K562 (cell line): ENCODE data around the gene HEY2. TPM values are rescaled to one million over a fixed set of nuclear protein-coding genes. Genes with fewer than 3 reads are reported as not detected.

Experiments
- ATAC-seq: fragments of 200-7000 bp; cut with Tn5 transposase; 3 replicates; pipeline ENCODE4 v1.9.1; 2020; ENCODE audit warnings: moderate library complexity
- BruUV-seq: library from RNA; stranded (reverse); fragments of 400-500 nt; replicated peaks from 2 replicates; lab custom pipeline; 2021; lab: Mats Ljungman, UMichigan
- CTCF ChIA-PET: fragments of 300-600 bp; formaldehyde crosslinking; extraction: SDS; loops from one replicate; lab custom pipeline; 2021; ENCODE audit warnings: low intra/inter-chr PET ratio; lab: Yijun Ruan, JAX
- POLR2A ChIA-PET: fragments of 300-600, 350-650 bp; sonication (Branson Sonifier 250); formaldehyde crosslinking; extraction: SDS; loops from one replicate; lab custom pipeline; 2021; ENCODE audit warnings: antibody characterized with exemption, inconsistent platforms; lab: Yijun Ruan, JAX
- DNase-seq, 4 experiments: peaks; one replicate each; pipeline versions ENCODE4 v3.0.0 to v3.0.0-alpha.2; 2011 to 2018; ENCODE audit warnings: low spot score in 3 of 4, mixed read lengths in 3 of 4; ENCODE audit errors: extremely low read depth in 1 of 4
- FAIRE-seq: peaks from 2 replicates; lab custom pipeline; 2011; peaks lifted over from hg19 to GRCh38; lab: Jason Lieb, UNC
- H2AFZ ChIP-seq: 2 replicates; pipeline ENCODE4 v1.6.0; 2011; ENCODE audit warnings: low read depth, low read length, control low read depth, inconsistent platforms
- H3K27ac ChIP-seq: fragments of 200-600 bp; 3 replicates; pipeline ENCODE4 v1.8.0; 2011; ENCODE audit warnings: low read depth, mild to moderate bottlenecking, control low read depth, inconsistent platforms, low read length, moderate library complexity, mixed read lengths; ENCODE audit errors: extremely low read depth
- H3K27me3 ChIP-seq, 2 experiments: fragments of 300-600 bp in 1 of 2; 2 replicates in 1 of 2; 3 replicates in 1 of 2; pipeline versions ENCODE4 v1.6.0 to v1.8.0; 2011; ENCODE audit warnings: inconsistent platforms in 2 of 2, low read length in 2 of 2, mild to moderate bottlenecking in 1 of 2, mixed read lengths in 1 of 2, moderate library complexity in 1 of 2; ENCODE audit not compliant: control insufficient read depth in 2 of 2, insufficient read depth in 2 of 2
- H3K36me3 ChIP-seq: fragments of 300-600 bp; 3 replicates; pipeline ENCODE4 v1.8.0; 2011; ENCODE audit warnings: mild to moderate bottlenecking, low read length, inconsistent platforms; ENCODE audit not compliant: control insufficient read depth, insufficient read depth
- H3K4me1 ChIP-seq, 2 experiments: fragments of 200-600 bp in 1 of 2; replicated peaks in 1 of 2; 2 replicates in 1 of 2; 3 replicates in 1 of 2; pipeline versions ENCODE4 v1.5.1 to v1.8.0; 2011; ENCODE audit warnings: inconsistent platforms in 2 of 2, low read length in 2 of 2, mild to moderate bottlenecking in 1 of 2, mixed read lengths in 1 of 2, moderate library complexity in 1 of 2; ENCODE audit not compliant: control insufficient read depth in 2 of 2, insufficient read depth in 2 of 2
- H3K4me2 ChIP-seq: 2 replicates; pipeline ENCODE4 v1.6.1; 2011; ENCODE audit warnings: low read length, control low read depth, inconsistent platforms, mixed read lengths; ENCODE audit not compliant: insufficient read depth
- H3K4me3 ChIP-seq: fragments of 200-600 bp; sonication (generic), shearing (Covaris generic); 2 replicates; pipeline ENCODE4 v1.5.1; 2016; ENCODE audit warnings: control low read depth, inconsistent platforms
- H3K79me2 ChIP-seq: fragments of 200-600 bp; 3 replicates; pipeline ENCODE4 v1.8.0; 2011; ENCODE audit warnings: low read length, inconsistent platforms; ENCODE audit not compliant: control insufficient read depth, insufficient read depth
- H3K9ac ChIP-seq, 2 experiments: 2 replicates each; pipeline versions ENCODE4 v1.6.0 to v1.6.1; 2011; ENCODE audit warnings: low read depth in 2 of 2, low read length in 2 of 2, control low read depth in 1 of 2, inconsistent platforms in 1 of 2, mild to moderate bottlenecking in 1 of 2, mixed read lengths in 1 of 2; ENCODE audit not compliant: insufficient read depth in 1 of 2
- H3K9me1 ChIP-seq: one replicate; pipeline ENCODE4 v1.6.0; 2011; ENCODE audit warnings: inconsistent platforms, mild to moderate bottlenecking, low read length, moderate library complexity; ENCODE audit not compliant: control insufficient read depth, insufficient read depth
- H3K9me3 ChIP-seq: replicated peaks from 2 replicates; pipeline ENCODE4 v1.5.1; 2011; ENCODE audit warnings: low read depth, low read length, inconsistent platforms; ENCODE audit not compliant: control insufficient read depth, insufficient read depth
- H4K20me1 ChIP-seq: replicated peaks from 2 replicates; pipeline ENCODE4 v1.6.1; 2011; ENCODE audit warnings: low read length, inconsistent platforms, mixed read lengths; ENCODE audit not compliant: control insufficient read depth, insufficient read depth
- ARID3A ChIP-seq: IDR thresholded peaks from 2 replicates; pipeline ENCODE4 v1.6.1; 2012; ENCODE audit warnings: low read depth, low read length, improper control_type of control experiment, borderline replicate concordance
- BDP1 ChIP-seq: IDR thresholded peaks from 3 replicates; pipeline ENCODE4 v1.6.1; 2011; ENCODE audit not compliant: insufficient read length, insufficient read depth
- CEBPB ChIP-seq: fragments of 450-650 bp; IDR thresholded peaks from 2 replicates; pipeline ENCODE4 v1.6.1; 2016; ENCODE audit warnings: missing genetic modification characterization, missing compliant biosample characterization
- CTBP1 ChIP-seq: fragments of 450-650 bp; IDR thresholded peaks from 2 replicates; pipeline ENCODE4 v1.6.1; 2016; ENCODE audit warnings: borderline replicate concordance
- ETS2 ChIP-seq: IDR thresholded peaks from 2 replicates; pipeline ENCODE4 v1.6.1; 2016; ENCODE audit warnings: borderline replicate concordance, missing genetic modification characterization, mild to moderate bottlenecking, moderate library complexity, missing compliant biosample characterization; ENCODE audit not compliant: poor library complexity, severe bottlenecking
- GABPA ChIP-seq: fragments of 200-800 bp; sonication (Bioruptor generic); conservative IDR thresholded peaks from 2 replicates; pipeline ENCODE4 v1.6.1; 2016; ENCODE audit warnings: low read depth, missing genetic modification characterization, missing compliant biosample characterization
- GTF2E2 ChIP-seq: fragments of 200-800 bp; sonication (Bioruptor generic); IDR thresholded peaks from 2 replicates; pipeline ENCODE4 v1.6.1; 2016; ENCODE audit warnings: missing genetic modification characterization, missing compliant biosample characterization
- MAFK ChIP-seq: IDR thresholded peaks from 2 replicates; pipeline ENCODE4 v1.6.1; 2011; ENCODE audit warnings: low read length, improper control_type of control experiment
- NR2C2 ChIP-seq, 2 experiments: fragments of 200-800 bp in 1 of 2; sonication (Bioruptor generic) in 1 of 2; sonication (generic) in 1 of 2; formaldehyde crosslinking in 1 of 2; IDR thresholded peaks; 2 replicates each; pipeline versions ENCODE4 v1.6.1 to v1.8.0; 2016 to 2022; ENCODE audit warnings: mild to moderate bottlenecking in 1 of 2, missing compliant biosample characterization in 1 of 2, missing genetic modification characterization in 1 of 2, missing genetic modification reagents in 1 of 2
- PHB2 ChIP-seq: fragments of 450-650 bp; IDR thresholded peaks from 2 replicates; pipeline ENCODE4 v1.6.1; 2017; ENCODE audit warnings: low read depth
- TEAD2 ChIP-seq: fragments of 450-650 bp; IDR thresholded peaks from 2 replicates; pipeline ENCODE4 v1.6.1; 2016; ENCODE audit warnings: missing genetic modification characterization, control low read depth, missing compliant biosample characterization
- ZBTB8A ChIP-seq: fragments of 450-650 bp; IDR thresholded peaks from 2 replicates; pipeline ENCODE4 v1.6.1; 2018; ENCODE audit warnings: mild to moderate bottlenecking, moderate library complexity; ENCODE audit not compliant: partially characterized antibody
- WGBS: fragments of 100-300 bp; shearing (Covaris generic); methylation state at CpG from one replicate; pipeline ENCODE4 v1.1.6; 2016; ENCODE audit warnings: low coverage, mixed read lengths; ENCODE audit not compliant: insufficient coverage; ENCODE audit errors: missing lambda C conversion rate; 5-methylcytosine and 5-hydroxymethylcytosine counted together
- in situ Hi-C: fragments of 300-500 bp; cut with MboI; formaldehyde crosslinking; loops from 4 replicates; pipeline ENCODE4 v1.15.0; 2018; ENCODE audit warnings: inconsistent platforms, mixed read lengths
- intact Hi-C: fragments of 100-400 bp; cut with micrococcal nuclease; formaldehyde crosslinking; loops from 2 replicates; pipeline ENCODE4 v1.14.2; 2022
- polyA plus RNA-seq, 8 experiments: library from polyadenylated mRNA; depleted of rRNA in 4 of 8; stranded (reverse) in 5 of 8; unstranded in 3 of 8; fragments of >200 nt; fragmentation: Nextera tagmentation in 2 of 8; fragmentation: Illumina TruSeq in 1 of 8; extraction: Ambion mirVana in 2 of 8; extraction: Trizol in 1 of 8; gene quantifications; 2 replicates each; pipeline versions ENCODE4 v1.2.1 to v1.2.3, GENCODE V29; 2011 to 2014; ENCODE audit warnings: inconsistent platforms in 1 of 8, missing spikeins in 1 of 8
- total RNA-seq, 7 experiments: library from RNA; depleted of rRNA in 6 of 7; stranded (reverse); fragments of >200 nt in 6 of 7; fragmentation: Illumina TruSeq in 2 of 7; extraction: Trizol in 2 of 7; gene quantifications; 2 replicates each; pipeline versions ENCODE4 v1.2.1 to v1.2.3, GENCODE V29; 2011 to 2021; ENCODE audit warnings: low replicate concordance in 1 of 7

HEY2 gene
- total and polyA plus RNA-seq, 9 of the 15 experiments (the other 6 are each of a cell fraction or from before 2014, with no cell fraction given) = 0.03 to 0.07 (median 0.06) TPM; not detected in 5

GRCh38 chr6:125780540-125781313, 31.3 kb downstream of the HEY2 start (continued):
- no peak for TF ChIP-seq ETS2
- TF ChIP-seq PHB2 = no peak
- TF ChIP-seq ZBTB8A = no peak
- no peak for TF ChIP-seq BDP1
- peak; percentile 80 for TF ChIP-seq NR2C2 (CRISPR knock-in tag; IDR thresholded peaks at IDR 0.05)
- TF ChIP-seq NR2C2 (tag; IDR thresholded peaks at IDR 0.05) = peak; percentile 85
- no peak for TF ChIP-seq TEAD2

- Histone ChIP-seq H3K79me2 (peaks cover 32% of the 10 kb centered on the region), H3K27ac (peak overlapping the region; percentile 98), H3K9me1 (no peaks in the 10 kb centered on the region), H2AFZ (peak overlapping the region; percentile 98), H3K4me3 (peak overlapping the region; percentile 47), H3K4me2 (peak overlapping the region; percentile 88), H3K9ac (peak overlapping the region; percentile 71 to 94; a peak in 3 of 4 replicates), H3K9me3 (0 out of 2 replicates have a peak, but pooled peaks cover 2% of the 10 kb centered on the region), H4K20me1 (no peaks in the 10 kb centered on the region), H3K27me3 (no peaks in the 10 kb centered on the region), H3K36me3 (no peaks in the 10 kb centered on the region; the same call in 2 of the 3 replicates), H3K4me1 (no peaks in the 10 kb centered on the region; a peak in 2 of 5 replicates)
- FAIRE-seq = no peak
- CTCF ChIA-PET = interaction anchor here (1.2 to 1.5 kb wide), 2 partner anchors 175 to 193 kb away, joined by 5 to 7 read pairs; partner anchors contain the start of gene HINT3
- 0% methylated on average over 3 of the region's 3 CpGs for WGBS
- POLR2A ChIA-PET = interaction anchor here (0.6 to 2.5 kb wide), 21 partner anchors 9 to 480 kb away, joined by 3 to 98 read pairs (median 6); partner anchors contain the start of genes HDDC2, HINT3, NCOA7 and TRMT11
- intact Hi-C loops = loop anchor here (1.0 to 10.0 kb wide), 6 partner anchors 8 to 817 kb away; partner anchors contain the start of gene RNF217
- ATAC-seq = peak; percentile 58
- in situ Hi-C loops = loop anchor here (10.0 kb wide), 1 partner anchor 1493 kb away; no protein-coding TSS in a partner anchor
- TSS peak; percentile 62 for BruUV-seq
- DNase-seq = peak in 2 of 4 experiments; percentile 34 to 44
- TF ChIP-seq GTF2E2 = peak; percentile 21; the same call in 1 of the 2 replicates
- TF ChIP-seq CTBP1 = 0 out of 2 replicates have a peak, but pooled peaks have one; percentile 4
- TF ChIP-seq MAFK = 0 out of 2 replicates have a peak, but pooled peaks have one; percentile 1
- peak; percentile 65 for TF ChIP-seq GABPA (tag)
- TF ChIP-seq ARID3A = peak; percentile 76; the same call in 1 of the 2 replicates
- 0 out of 2 replicates have a peak, but pooled peaks have one; percentile 79 for TF ChIP-seq CEBPB (tag)
These were observed 32.0 kb downstream of the HEY2 start for GRCh38 chr6:125781314-125781868.
